Stimulated activated CD4-positive, alpha-beta T cell treated with anti-CD3 and anti-CD28 coated beads, Interleukin-12 subunit alpha, Interleukin-12 subunit beta, amount 100 ng/mL, for 4 hours (primary cell): ENCODE measurements around the gene CFD.
"Not testable (repeated sequence)": the region's sequence is repeated elsewhere in the genome, so short reads cannot be mapped to it uniquely, and the experiment has no call there.

Experiments
- DNase-seq: peaks from one replicate; pipeline ENCODE4 v3.0.0-alpha.2; 2020

Gene CFD

GRCh38 chr19:825897-826644 is 33.4 kb upstream of the CFD start:
- DNase-seq: no peak

GRCh38 chr19:827314-827709 is 32.2 kb upstream of the CFD start:
- no peak for DNase-seq

GRCh38 chr19:827710-828321 is 31.6 kb upstream of the CFD start, which contains the start of gene AZU1:
AZU1 (plus strand) TSS chr19:827837; CDS start chr19:827847, 10 bp downstream.
- DNase-seq: no peak

- no peak for DNase-seq
These were observed 30.2 kb upstream of the CFD start for GRCh38 chr19:829129-829758.

- no peak for DNase-seq
These were observed 27.8 kb upstream of the CFD start for GRCh38 chr19:831407-832369.

DNA sequence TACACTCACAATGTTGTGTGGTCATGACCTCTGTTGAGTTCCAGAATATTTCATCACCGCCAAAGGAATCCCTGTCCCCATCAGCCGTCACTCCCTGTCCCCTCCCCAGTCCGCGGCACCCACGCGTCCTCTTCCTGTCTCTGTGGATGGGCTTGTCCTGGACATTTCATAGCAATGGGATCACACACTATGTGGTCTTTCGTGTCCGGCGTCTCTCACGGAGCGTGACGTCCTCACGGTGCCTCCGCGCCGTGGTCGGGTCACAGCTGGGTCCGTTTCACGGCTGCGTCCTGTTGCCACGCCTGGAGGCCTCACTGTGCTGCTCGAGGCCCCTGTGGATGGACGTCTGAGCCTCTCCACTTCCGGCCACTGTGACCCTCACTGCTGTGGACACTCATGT is 25.2 kb upstream of the CFD start:
- DNase-seq: no peak

- DNase-seq: no peak
These were observed 24.2 kb upstream of the CFD start for GRCh38 chr19:835210-835810.

- DNase-seq: no peak
These were observed 18.8 kb upstream of the CFD start, which contains the start of gene PRTN3 for GRCh38 chr19:840519-841206. PRTN3 (plus strand) TSS chr19:840999; CDS start chr19:841009, 10 bp downstream.

DNA sequence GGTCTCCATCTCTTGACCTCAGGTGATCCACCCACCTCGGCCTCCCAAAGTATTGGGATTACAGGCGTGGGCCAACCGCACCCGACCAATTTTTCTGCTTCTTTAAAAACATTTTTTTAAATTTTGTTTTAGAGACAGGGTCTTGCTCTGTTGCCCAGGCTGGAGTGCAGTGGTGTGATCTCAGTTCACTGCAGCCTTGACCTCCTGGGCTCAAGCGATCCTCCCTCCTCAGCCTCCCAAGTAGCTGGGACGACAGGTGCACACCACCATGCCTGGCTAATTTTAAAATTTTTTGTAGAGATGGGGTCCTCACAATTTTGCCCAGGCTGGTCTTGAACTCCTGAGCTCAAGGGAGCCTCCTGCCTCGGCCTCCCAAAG is 16.7 kb upstream of the CFD start:
- not testable (repeated sequence) for DNase-seq

DNA sequence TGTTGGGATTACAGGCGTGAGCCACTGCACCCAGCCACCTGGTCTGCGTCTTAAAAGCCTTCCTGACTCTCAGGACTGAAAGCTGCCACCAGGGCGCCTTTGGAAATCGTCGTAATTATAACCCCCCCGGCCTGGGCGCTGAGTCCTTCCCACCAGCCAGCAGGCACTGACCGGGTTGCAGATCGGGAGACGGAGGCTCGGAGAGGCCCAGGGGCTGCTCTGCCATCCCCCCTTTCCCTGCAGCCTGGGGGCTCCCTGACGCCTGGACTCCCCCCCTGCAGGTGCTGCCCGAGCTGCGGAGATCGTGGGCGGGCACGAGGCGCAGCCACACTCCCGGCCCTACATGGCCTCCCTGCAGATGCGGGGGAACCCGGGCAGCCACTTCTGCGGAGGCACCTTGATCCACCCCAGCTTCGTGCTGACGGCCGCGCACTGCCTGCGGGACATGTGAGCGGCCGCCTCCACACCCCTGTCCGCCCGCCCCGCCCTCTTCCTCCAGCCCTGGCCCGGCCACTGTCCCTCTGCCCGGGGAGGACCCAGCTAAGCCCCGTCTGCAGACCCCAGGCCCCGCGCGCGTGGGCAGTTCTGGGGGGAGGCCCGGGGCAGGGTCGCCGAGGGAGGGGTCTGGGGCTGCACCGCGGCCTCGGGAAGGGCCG is 16.2 kb upstream of the CFD start:
- no peak for DNase-seq

DNA sequence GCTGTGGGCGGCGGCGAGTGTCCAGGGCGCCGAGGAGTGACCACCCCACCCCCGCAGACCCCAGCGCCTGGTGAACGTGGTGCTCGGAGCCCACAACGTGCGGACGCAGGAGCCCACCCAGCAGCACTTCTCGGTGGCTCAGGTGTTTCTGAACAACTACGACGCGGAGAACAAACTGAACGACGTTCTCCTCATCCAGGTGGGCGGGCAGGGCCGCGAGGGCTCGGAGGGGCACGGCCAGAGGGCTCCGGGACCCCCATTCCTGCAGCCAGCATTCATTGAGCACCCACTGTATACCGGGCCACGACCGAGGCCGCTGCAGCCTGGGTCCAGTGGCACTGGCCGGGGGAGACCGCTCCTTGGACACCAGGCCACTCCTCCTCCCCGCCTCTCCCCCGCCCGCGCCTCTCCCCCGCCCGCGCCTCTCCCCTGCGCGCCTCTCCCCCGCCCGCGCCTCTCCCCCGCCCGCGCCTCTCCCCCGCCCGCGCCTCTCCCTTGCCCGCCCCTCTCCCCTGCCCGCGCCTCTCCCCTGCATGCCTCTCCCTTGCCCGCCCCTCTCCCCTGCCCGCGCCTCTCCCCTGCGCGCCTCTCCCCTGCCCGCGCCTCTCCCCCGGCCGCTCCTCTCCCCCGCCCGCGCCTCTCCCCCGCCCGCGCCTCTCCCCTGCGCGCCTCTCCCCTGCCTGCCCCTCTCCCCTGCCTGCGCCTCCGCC is 15.5 kb upstream of the CFD start:
- DNase-seq: no peak

GRCh38 chr19:844546-844971 is 14.9 kb upstream of the CFD start:
- DNase-seq: no peak

DNA sequence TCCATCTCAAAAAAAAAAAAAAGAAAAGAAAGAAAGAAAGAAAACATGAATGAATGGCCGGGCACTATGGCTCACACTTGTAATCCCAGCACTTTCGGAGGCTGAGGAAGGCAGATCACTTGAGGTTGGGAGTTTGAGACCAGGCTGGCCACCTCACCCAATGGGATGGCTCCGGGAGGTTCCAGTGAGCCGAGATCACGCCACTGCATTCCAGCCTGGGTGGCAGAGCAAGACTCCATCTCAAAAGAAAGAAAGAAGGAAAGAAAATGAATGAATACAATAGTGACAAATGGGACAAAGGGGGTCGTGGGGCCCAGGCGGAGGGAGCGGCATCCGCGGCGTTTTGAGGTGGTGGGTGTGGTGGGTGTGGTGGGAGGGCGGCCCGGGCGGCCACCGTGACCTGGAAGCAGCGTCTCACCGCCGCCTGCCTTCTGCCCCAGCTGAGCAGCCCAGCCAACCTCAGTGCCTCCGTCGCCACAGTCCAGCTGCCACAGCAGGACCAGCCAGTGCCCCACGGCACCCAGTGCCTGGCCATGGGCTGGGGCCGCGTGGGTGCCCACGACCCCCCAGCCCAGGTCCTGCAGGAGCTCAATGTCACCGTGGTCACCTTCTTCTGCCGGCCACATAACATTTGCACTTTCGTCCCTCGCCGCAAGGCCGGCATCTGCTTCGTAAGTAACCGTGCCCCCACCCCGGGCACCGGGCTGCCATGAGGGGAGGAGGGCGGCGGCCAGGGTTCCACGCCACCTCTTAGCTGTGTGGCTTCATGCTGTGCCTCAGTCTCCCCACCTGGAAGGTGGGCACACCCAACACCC is 13.6 kb upstream of the CFD start:
- DNase-seq: no peak

GRCh38 chr19:848386-848921 is 11.0 kb upstream of the CFD start:
- no peak for DNase-seq

GRCh38 chr19:849195-849594 is 10.3 kb upstream of the CFD start:
- DNase-seq: not testable (repeated sequence)

DNA sequence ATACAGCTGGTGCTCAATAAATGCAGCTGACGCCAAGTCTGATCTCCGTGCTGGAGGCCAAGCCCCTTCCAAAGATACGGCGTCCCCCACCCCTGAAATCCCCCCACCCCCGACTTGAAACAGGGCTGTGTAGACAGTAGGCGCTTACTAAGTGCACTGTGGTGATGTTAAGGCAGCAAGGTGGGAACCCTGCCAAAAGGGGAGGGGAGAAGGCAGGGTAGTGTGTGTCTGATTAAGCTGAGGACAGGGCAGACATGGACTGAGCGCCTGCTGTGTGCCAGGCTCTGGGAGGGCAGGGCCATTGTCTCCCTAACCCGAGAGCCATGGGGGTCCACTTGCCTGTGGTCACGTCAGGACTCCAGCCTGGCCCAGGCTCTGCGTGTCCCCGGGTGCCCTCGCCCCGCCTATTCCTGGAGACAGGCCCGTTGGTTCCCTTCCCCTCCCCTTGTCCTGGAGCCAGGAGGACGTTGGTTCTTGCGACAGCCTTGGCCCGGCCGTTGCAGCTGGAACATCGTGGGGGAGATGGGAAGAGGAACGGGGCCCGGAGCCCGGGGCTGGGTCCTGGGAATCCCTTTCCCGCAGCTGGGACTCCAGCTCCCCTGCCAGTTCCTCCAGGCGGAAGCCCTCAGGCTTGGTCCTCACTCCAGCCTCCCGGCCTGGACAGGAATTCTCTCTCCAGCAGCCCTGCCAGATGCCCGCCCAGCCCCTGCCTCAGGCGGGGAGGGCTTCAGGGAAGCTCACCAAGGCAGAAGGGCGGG is 9.1 kb upstream of the CFD start:
- DNase-seq: no peak

DNA sequence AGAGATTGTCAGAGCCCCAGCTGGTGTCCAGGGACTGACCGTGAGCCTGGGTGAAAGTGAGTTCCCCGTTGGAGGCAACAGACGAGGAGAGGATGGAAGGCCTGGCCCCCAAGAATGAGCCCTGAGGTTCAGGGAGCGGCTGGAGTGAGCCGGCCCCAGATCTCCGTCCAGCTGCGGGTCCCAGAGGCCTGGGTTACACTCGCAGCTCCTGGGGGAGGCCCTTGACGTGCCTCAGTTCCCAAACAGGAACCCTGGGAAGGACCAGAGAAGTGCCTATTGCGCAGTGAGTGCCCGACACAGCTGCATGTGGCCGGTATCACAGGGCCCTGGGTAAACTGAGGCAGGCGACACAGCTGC is 8.5 kb upstream of the CFD start:
- DNase-seq: no peak

GRCh38 chr19:852136-853013 is 7.1 kb upstream of the CFD start, which contains the start of gene ELANE:
ELANE (plus strand) TSS chr19:852303; CDS start chr19:852329, 26 bp downstream.
- DNase-seq: no peak
